HepG2 (cell line): ENCODE results near the gene XRCC1. TPM values are rescaled to one million over a fixed set of nuclear protein-coding genes. Genes with fewer than 3 reads are reported as not detected.

Experiments used
- AKAP8 ChIP-seq: sonication (generic); formaldehyde crosslinking; IDR thresholded peaks from 2 replicates; pipeline ENCODE4 v1.5.1; 2020; ENCODE audit warnings: mild to moderate bottlenecking, missing genetic modification reagents
- ESRRA ChIP-seq: sonication (generic); formaldehyde crosslinking; IDR thresholded peaks from 2 replicates; pipeline ENCODE4 v1.5.1; 2020; ENCODE audit warnings: mild to moderate bottlenecking, low read depth, missing genetic modification reagents
- GATAD1 ChIP-seq: IDR thresholded peaks from 2 replicates; pipeline ENCODE4 v1.6.1; 2016; ENCODE audit warnings: missing genetic modification reagents, missing compliant biosample characterization
- HBP1 ChIP-seq: IDR thresholded peaks from 2 replicates; pipeline ENCODE4 v1.6.1; 2016; ENCODE audit warnings: low read depth, control low read depth
- HES4 ChIP-seq: sonication (generic); formaldehyde crosslinking; IDR thresholded peaks from 2 replicates; pipeline ENCODE4 v1.9.0; 2021; ENCODE audit warnings: mild to moderate bottlenecking, missing genetic modification reagents, borderline replicate concordance
- MXD4 ChIP-seq: IDR thresholded peaks from 2 replicates; pipeline ENCODE4 v1.6.1; 2016; ENCODE audit warnings: mild to moderate bottlenecking, missing biosample characterization, missing genetic modification reagents
- MZF1 ChIP-seq: sonication (generic); formaldehyde crosslinking; IDR thresholded peaks from 2 replicates; pipeline ENCODE4 v1.8.1; 2023; ENCODE audit warnings: mild to moderate bottlenecking, missing genetic modification reagents, borderline replicate concordance
- NR2F1 ChIP-seq, 2 experiments: fragments of 450-650 bp in 1 of 2; formaldehyde crosslinking in 1 of 2; IDR thresholded peaks; 2 replicates each; pipeline versions ENCODE4 v1.5.0 to v1.6.1; 2016 to 2020; ENCODE audit warnings: mild to moderate bottlenecking in 1 of 2, missing compliant biosample characterization in 1 of 2, missing genetic modification reagents in 1 of 2, moderate library complexity in 1 of 2
- NR2F6 ChIP-seq, 2 experiments: IDR thresholded peaks; 2 replicates each; pipeline ENCODE4 v1.6.1; 2016; ENCODE audit warnings: antibody characterized with exemption in 1 of 2, mild to moderate bottlenecking in 1 of 2
- SMAD1 ChIP-seq: sonication (generic); formaldehyde crosslinking; IDR thresholded peaks from 2 replicates; pipeline ENCODE4 v1.4.0; 2020; ENCODE audit warnings: missing genetic modification reagents, low read depth, mild to moderate bottlenecking, borderline replicate concordance
- SRY ChIP-seq: sonication (generic); formaldehyde crosslinking; IDR thresholded peaks from 2 replicates; pipeline ENCODE4 v1.8.0; 2022; ENCODE audit warnings: mild to moderate bottlenecking, missing genetic modification reagents
- ZBED4 ChIP-seq: sonication (generic); formaldehyde crosslinking; IDR thresholded peaks from 2 replicates; pipeline ENCODE4 v1.4.0; 2020; ENCODE audit warnings: missing genetic modification reagents, borderline replicate concordance
- ZBTB46 ChIP-seq: sonication (generic); formaldehyde crosslinking; IDR thresholded peaks from 2 replicates; pipeline ENCODE4 v1.4.0; 2020; ENCODE audit warnings: mild to moderate bottlenecking, missing genetic modification reagents, borderline replicate concordance
- ZNF512B ChIP-seq: sonication (generic); formaldehyde crosslinking; IDR thresholded peaks from 2 replicates; pipeline ENCODE4 v1.5.1; 2020; ENCODE audit warnings: missing genetic modification reagents, mild to moderate bottlenecking, borderline replicate concordance
- ZNF614 ChIP-seq: IDR thresholded peaks from 2 replicates; pipeline ENCODE4 v1.6.1; 2018; ENCODE audit warnings: missing biosample characterization, missing genetic modification reagents, inconsistent platforms, borderline replicate concordance
- ZNF709 ChIP-seq: sonication (generic); formaldehyde crosslinking; IDR thresholded peaks from 2 replicates; pipeline ENCODE4 v1.5.0; 2020; ENCODE audit warnings: mild to moderate bottlenecking, missing genetic modification reagents
- ZNF878 ChIP-seq: sonication (generic); formaldehyde crosslinking; IDR thresholded peaks from 2 replicates; pipeline ENCODE4 v1.8.1; 2023; ENCODE audit warnings: mild to moderate bottlenecking, missing genetic modification reagents, moderate library complexity
- polyA plus RNA-seq, 8 experiments: library from polyadenylated mRNA; depleted of rRNA in 3 of 8; stranded (reverse) in 7 of 8; unstranded in 1 of 8; fragments of >200 nt; fragmentation: Illumina TruSeq in 4 of 8; extraction: Trizol in 4 of 8; gene quantifications; 2 replicates each; pipeline versions ENCODE4 v1.2.1 to v1.2.3, GENCODE V29; 2011 to 2016; ENCODE audit warnings: low read depth in 4 of 8, missing spikeins in 1 of 8, mixed read lengths in 1 of 8; ENCODE audit not compliant: insufficient read depth in 1 of 8
- total RNA-seq, 5 experiments: library from RNA; depleted of rRNA; stranded (reverse); fragments of >200 nt; fragmentation: Illumina TruSeq; extraction: Trizol; gene quantifications; 2 replicates each; pipeline ENCODE4 v1.2.3, GENCODE V29; 2016; ENCODE audit warnings: low read depth in 1 of 5

XRCC1 gene
- total and polyA plus RNA-seq, 2 of the 13 experiments (the other 11 are each of a cell fraction or from before 2014, with no cell fraction given): 24.7 to 26.3 TPM

- TF ChIP-seq HBP1 (CRISPR knock-in tag) (peak; percentile 43; the same call in 1 of the 2 replicates), GATAD1 (CRISPR knock-in tag) (peak; percentile 43; the same call in 1 of the 2 replicates), ZNF512B (no peak), ZNF614 (CRISPR knock-in tag) (0 out of 2 replicates have a peak, but pooled peaks have one; percentile 2), ZBED4 (CRISPR knock-in tag) (no peak), SRY (0 out of 2 replicates have a peak, but pooled peaks have one; percentile 49), ESRRA (CRISPR knock-in tag) (0 out of 2 replicates have a peak, but pooled peaks have one; percentile 29), MXD4 (CRISPR knock-in tag) (0 out of 2 replicates have a peak, but pooled peaks have one; percentile 16), ZBTB46 (0 out of 2 replicates have a peak, but pooled peaks have one; percentile 45), SMAD1 (0 out of 2 replicates have a peak, but pooled peaks have one; percentile 17), MZF1 (CRISPR knock-in tag) (no peak), NR2F1 (CRISPR knock-in tag; IDR thresholded peaks at IDR 0.05) (peak in 1 of 2 experiments; percentile 50; a peak in 1 of 4 replicates), AKAP8 (0 out of 2 replicates have a peak, but pooled peaks have one; percentile 49), ZNF878 (CRISPR knock-in tag) (0 out of 2 replicates have a peak, but pooled peaks have one; percentile 36), HES4 (0 out of 2 replicates have a peak, but pooled peaks have one; percentile 45), ZNF709 (CRISPR knock-in tag) (no peak), NR2F6 (IDR thresholded peaks at IDR 0.05) (peak; percentile 45), NR2F6 (CRISPR knock-in tag; IDR thresholded peaks at IDR 0.05) (peak; percentile 3; the same call in 1 of the 2 replicates)
Observed at GRCh38 chr19:43504426-43505185, 70.7 kb downstream of the XRCC1 start, which contains the start of gene PHLDB3 (continued).
